Mesendoderm (in vitro differentiated cells): ENCODE data around the gene CENPO.

Experiments used
- DNase-seq: peaks from one replicate; pipeline ENCODE4 v3.0.0; 2013
- H2AK5ac ChIP-seq: 2 replicates; pipeline ENCODE4 v1.6.1; 2013; ENCODE audit warnings: low read length, inconsistent platforms
- H2BK120ac ChIP-seq: 2 replicates; pipeline ENCODE4 v1.6.1; 2013; ENCODE audit warnings: low read depth, mild to moderate bottlenecking, low read length, moderate library complexity, mixed read lengths
- H2BK15ac ChIP-seq: replicated peaks from 2 replicates; pipeline ENCODE4 v1.6.1; 2013; ENCODE audit warnings: low read depth, mild to moderate bottlenecking, moderate library complexity
- H2BK5ac ChIP-seq: 2 replicates; pipeline ENCODE4 v1.6.1; 2013; ENCODE audit warnings: low read length, inconsistent platforms
- H3K18ac ChIP-seq: 2 replicates; pipeline ENCODE4 v1.6.1; 2013; ENCODE audit warnings: mild to moderate bottlenecking, low read length, mixed read lengths
- H3K23ac ChIP-seq: one replicate; pipeline ENCODE4 v1.6.1; 2013; ENCODE audit warnings: low read length
- H3K27ac ChIP-seq: 2 replicates; pipeline ENCODE4 v1.5.1; 2013; ENCODE audit warnings: low read depth, mild to moderate bottlenecking, inconsistent platforms, low read length, moderate library complexity
- H3K27me3 ChIP-seq: 2 replicates; pipeline ENCODE4 v1.6.1; 2013; ENCODE audit warnings: low read length, control low read depth, mild to moderate bottlenecking, inconsistent platforms; ENCODE audit not compliant: insufficient read depth, poor library complexity
- H3K36me3 ChIP-seq: 2 replicates; pipeline ENCODE4 v1.6.1; 2013; ENCODE audit warnings: low read length, inconsistent platforms; ENCODE audit not compliant: control insufficient read depth, insufficient read depth
- H3K4ac ChIP-seq: one replicate; pipeline ENCODE4 v1.6.1; 2013; ENCODE audit warnings: low read depth, mild to moderate bottlenecking, low read length, moderate library complexity
- H3K4me1 ChIP-seq: 2 replicates; pipeline ENCODE4 v1.6.1; 2013; ENCODE audit warnings: low read depth, low read length, inconsistent platforms; ENCODE audit not compliant: control insufficient read depth
- H3K4me2 ChIP-seq: 2 replicates; pipeline ENCODE4 v1.6.1; 2013; ENCODE audit warnings: low read length
- H3K4me3 ChIP-seq: 2 replicates; pipeline ENCODE4 v1.5.1; 2013; ENCODE audit warnings: mild to moderate bottlenecking, low read length
- H3K56ac ChIP-seq: one replicate; pipeline ENCODE4 v1.6.1; 2013; ENCODE audit warnings: low read length
- H3K79me1 ChIP-seq: 2 replicates; pipeline ENCODE4 v1.6.1; 2013; ENCODE audit warnings: low read length, inconsistent platforms
- H3K79me2 ChIP-seq: 2 replicates; pipeline ENCODE4 v1.6.1; 2013; ENCODE audit warnings: mild to moderate bottlenecking, low read length; ENCODE audit not compliant: control insufficient read depth, insufficient read depth
- H3K9ac ChIP-seq: 2 replicates; pipeline ENCODE4 v1.6.1; 2013; ENCODE audit warnings: low read length, inconsistent platforms
- H4K5ac ChIP-seq: one replicate; pipeline ENCODE4 v1.6.1; 2013; ENCODE audit warnings: low read length
- H4K8ac ChIP-seq: one replicate; pipeline ENCODE4 v1.6.1; 2013; ENCODE audit warnings: low read depth, mild to moderate bottlenecking, control low read depth, low read length, moderate library complexity
- WGBS: extraction: QIAGEN DNeasy Blood & Tissue Kit; methylation state at CpG from one replicate; pipeline ENCODE4 v1.1.7; 2013; ENCODE audit warnings: low lambda C conversion rate, missing lambda C conversion rate; ENCODE audit not compliant: insufficient coverage; ENCODE audit errors: extremely low coverage; 5-methylcytosine and 5-hydroxymethylcytosine counted together

Gene CENPO

DNA sequence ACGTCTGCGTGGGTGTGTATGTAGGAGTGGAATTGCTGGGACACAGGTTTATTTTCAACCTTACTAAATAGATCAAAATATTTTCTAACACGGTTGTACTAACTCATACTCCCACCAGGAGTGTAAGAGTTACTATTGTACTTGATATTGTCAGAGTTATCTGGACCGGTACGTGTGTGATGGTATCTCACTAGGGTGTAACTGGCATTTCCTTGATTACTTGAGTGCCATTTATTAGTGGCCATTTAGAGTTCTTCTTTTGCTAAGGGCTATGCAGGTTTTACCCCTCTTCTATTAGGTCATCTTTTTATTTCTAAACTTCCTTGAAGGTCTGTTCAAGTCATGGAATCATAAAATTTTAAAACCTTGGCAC, 33.5 kb downstream of the CENPO start:
- no peak overlapping the region for H3K4me2 ChIP-seq
- no peaks in the 10 kb centered on the region for H3K27me3 ChIP-seq
- H3K9ac ChIP-seq = no peak overlapping the region
- no peak overlapping the region for H3K27ac ChIP-seq
- no peak overlapping the region for H3K56ac ChIP-seq
- peaks cover 4% of the 10 kb centered on the region for H3K36me3 ChIP-seq
- H3K18ac ChIP-seq = no peak overlapping the region
- DNase-seq = no peak
- peaks cover 2% of the 10 kb centered on the region for H3K4me1 ChIP-seq
- no peak overlapping the region for H3K4ac ChIP-seq
- no peak overlapping the region for H2BK15ac ChIP-seq
- no peak overlapping the region for H2AK5ac ChIP-seq
- no peak overlapping the region for H3K23ac ChIP-seq
- no peak overlapping the region for H4K8ac ChIP-seq
- no peak overlapping the region for H2BK5ac ChIP-seq
- no peak overlapping the region for H2BK120ac ChIP-seq
- H4K5ac ChIP-seq = no peak overlapping the region
- no peaks in the 10 kb centered on the region for H3K79me1 ChIP-seq
- H3K79me2 ChIP-seq = no peaks in the 10 kb centered on the region
- no peak overlapping the region for H3K4me3 ChIP-seq
- WGBS = no CpG with 5 or more reads among the region's 5 CpGs

DNA sequence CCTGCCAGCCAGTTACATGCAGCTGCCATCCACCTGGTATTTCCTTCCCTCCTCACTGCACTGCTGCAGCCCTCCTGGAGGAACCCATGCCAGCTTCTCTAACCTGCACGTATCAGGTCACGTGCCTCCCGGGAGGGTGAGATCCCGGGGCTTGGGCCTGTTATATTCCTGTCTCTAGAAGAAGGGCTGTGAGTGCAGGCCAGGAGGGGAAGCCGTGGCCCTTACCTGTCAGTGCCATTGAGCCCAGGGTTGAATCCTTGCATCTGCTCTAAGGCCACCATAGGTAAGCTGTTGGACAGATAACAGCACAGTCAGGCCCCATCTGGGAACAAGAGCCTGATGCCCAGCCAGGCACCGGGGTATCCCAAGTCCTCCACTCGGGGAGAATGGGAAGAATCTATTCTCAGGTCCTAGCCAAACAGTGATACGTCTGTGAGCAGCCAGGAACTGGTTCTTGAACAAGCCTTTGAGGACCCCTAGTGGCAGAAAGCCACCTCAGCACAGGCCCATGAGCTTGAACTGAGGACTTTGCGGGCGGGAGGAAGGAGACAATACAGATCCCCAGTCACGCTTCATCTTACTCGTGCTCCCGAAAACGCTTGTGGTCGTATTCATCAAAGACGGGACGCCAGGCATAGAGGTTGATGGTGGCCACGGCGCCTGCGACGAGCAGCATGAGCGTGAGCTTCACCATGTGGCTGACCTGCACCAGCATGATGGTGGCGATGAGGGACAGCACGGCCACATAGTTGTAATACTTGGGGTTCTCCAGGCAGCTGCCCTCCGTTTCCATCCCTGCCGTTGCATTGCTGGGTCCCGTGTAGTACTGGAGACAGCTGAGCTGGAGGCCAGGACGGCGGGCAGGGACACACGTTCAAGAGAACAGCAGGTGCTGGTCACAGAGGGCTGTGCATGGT, 34.4 kb downstream of the CENPO start:
- peak; percentile 94 for DNase-seq
- Histone ChIP-seq H2BK120ac (no peak overlapping the region), H3K56ac (peak overlapping the region; percentile 44), H3K27ac (no peak overlapping the region), H3K4me3 (no peak overlapping the region), H3K79me2 (no peaks in the 10 kb centered on the region), H3K18ac (no peak overlapping the region), H3K4me1 (no peaks in the 10 kb centered on the region), H2AK5ac (no peak overlapping the region), H3K27me3 (no peaks in the 10 kb centered on the region), H4K8ac (no peak overlapping the region), H4K5ac (no peak overlapping the region), H2BK5ac (no peak overlapping the region), H3K23ac (no peak overlapping the region), H3K9ac (no peak overlapping the region), H3K79me1 (no peaks in the 10 kb centered on the region), H3K4me2 (no peak overlapping the region), H3K4ac (no peak overlapping the region), H2BK15ac (no peak overlapping the region), H3K36me3 (peaks cover 4% of the 10 kb centered on the region)
- no CpG with 5 or more reads among the region's 30 CpGs for WGBS

GRCh38 chr2:24828238-24828996, 35.2 kb downstream of the CENPO start:
- Histone ChIP-seq H3K56ac (no peak overlapping the region), H2AK5ac (no peak overlapping the region), H3K4me3 (no peak overlapping the region), H3K36me3 (peaks cover 4% of the 10 kb centered on the region), H4K8ac (no peak overlapping the region), H3K27me3 (no peaks in the 10 kb centered on the region), H3K4me1 (no peaks in the 10 kb centered on the region), H3K4me2 (no peak overlapping the region), H3K79me1 (no peaks in the 10 kb centered on the region), H3K27ac (no peak overlapping the region), H3K4ac (no peak overlapping the region), H3K79me2 (no peaks in the 10 kb centered on the region), H3K18ac (no peak overlapping the region), H2BK5ac (no peak overlapping the region), H3K23ac (no peak overlapping the region), H2BK120ac (no peak overlapping the region), H3K9ac (no peak overlapping the region), H2BK15ac (no peak overlapping the region), H4K5ac (no peak overlapping the region)
- no peak for DNase-seq
- no CpG with 5 or more reads among the region's 17 CpGs for WGBS

- Histone ChIP-seq H2AK5ac (no peak overlapping the region), H3K56ac (no peak overlapping the region), H3K9ac (no peak overlapping the region), H3K27ac (no peak overlapping the region), H3K4me1 (no peaks in the 10 kb centered on the region), H2BK15ac (no peak overlapping the region), H4K8ac (no peak overlapping the region), H3K79me1 (no peaks in the 10 kb centered on the region), H2BK120ac (no peak overlapping the region), H2BK5ac (no peak overlapping the region), H4K5ac (no peak overlapping the region), H3K4me3 (no peak overlapping the region), H3K23ac (no peak overlapping the region), H3K18ac (no peak overlapping the region), H3K4ac (no peak overlapping the region), H3K4me2 (no peak overlapping the region), H3K36me3 (no peaks in the 10 kb centered on the region), H3K27me3 (no peaks in the 10 kb centered on the region), H3K79me2 (no peaks in the 10 kb centered on the region)
- no CpG with 5 or more reads among the region's 5 CpGs for WGBS
- DNase-seq = peak; percentile 75
Observed at GRCh38 chr2:24830351-24830750, 37.1 kb downstream of the CENPO start.

DNA sequence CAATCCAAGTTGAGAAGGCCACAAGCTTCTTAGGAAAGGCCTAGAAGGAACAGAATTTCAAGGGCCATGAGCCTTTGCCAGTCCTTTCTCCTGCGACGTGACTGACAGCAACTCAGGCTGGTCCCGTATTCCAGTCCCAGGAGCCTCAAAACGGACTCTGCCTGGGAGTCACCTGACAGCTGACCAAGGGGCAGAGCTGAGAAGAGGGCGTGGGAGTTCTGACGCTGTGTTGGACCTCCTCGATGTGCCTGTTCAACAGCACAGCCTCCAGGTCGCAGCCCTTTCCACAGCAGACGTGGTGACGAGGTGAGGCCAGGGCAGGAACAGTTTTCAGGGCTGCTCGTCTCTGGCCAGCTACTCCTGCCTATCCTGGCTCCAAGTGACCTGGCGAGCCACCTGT, 37.6 kb downstream of the CENPO start:
- no peak overlapping the region for H3K23ac ChIP-seq
- no peak overlapping the region for H3K4me3 ChIP-seq
- no peak overlapping the region for H2BK120ac ChIP-seq
- H3K4me2 ChIP-seq = no peak overlapping the region
- H3K79me1 ChIP-seq = no peaks in the 10 kb centered on the region
- no peak overlapping the region for H3K56ac ChIP-seq
- no peak overlapping the region for H4K8ac ChIP-seq
- DNase-seq = no peak
- H2AK5ac ChIP-seq = no peak overlapping the region
- H3K9ac ChIP-seq = no peak overlapping the region
- H3K4ac ChIP-seq = no peak overlapping the region
- no peak overlapping the region for H2BK5ac ChIP-seq
- no peak overlapping the region for H2BK15ac ChIP-seq
- H3K4me1 ChIP-seq = no peaks in the 10 kb centered on the region
- WGBS = no CpG with 5 or more reads among the region's 12 CpGs
- H4K5ac ChIP-seq = no peak overlapping the region
- H3K18ac ChIP-seq = no peak overlapping the region
- H3K79me2 ChIP-seq = no peaks in the 10 kb centered on the region
- H3K27me3 ChIP-seq = no peaks in the 10 kb centered on the region
- H3K27ac ChIP-seq = no peak overlapping the region
- H3K36me3 ChIP-seq = no peaks in the 10 kb centered on the region
